ENCODE measurements around the gene MACROH2A2. TPM values are rescaled to one million over a fixed set of nuclear protein-coding genes. Genes with fewer than 3 reads are reported as not detected.

MACROH2A2 gene
- total RNA-seq, 1 donor from 2014 or later, result 25.5 TPM

DNA sequence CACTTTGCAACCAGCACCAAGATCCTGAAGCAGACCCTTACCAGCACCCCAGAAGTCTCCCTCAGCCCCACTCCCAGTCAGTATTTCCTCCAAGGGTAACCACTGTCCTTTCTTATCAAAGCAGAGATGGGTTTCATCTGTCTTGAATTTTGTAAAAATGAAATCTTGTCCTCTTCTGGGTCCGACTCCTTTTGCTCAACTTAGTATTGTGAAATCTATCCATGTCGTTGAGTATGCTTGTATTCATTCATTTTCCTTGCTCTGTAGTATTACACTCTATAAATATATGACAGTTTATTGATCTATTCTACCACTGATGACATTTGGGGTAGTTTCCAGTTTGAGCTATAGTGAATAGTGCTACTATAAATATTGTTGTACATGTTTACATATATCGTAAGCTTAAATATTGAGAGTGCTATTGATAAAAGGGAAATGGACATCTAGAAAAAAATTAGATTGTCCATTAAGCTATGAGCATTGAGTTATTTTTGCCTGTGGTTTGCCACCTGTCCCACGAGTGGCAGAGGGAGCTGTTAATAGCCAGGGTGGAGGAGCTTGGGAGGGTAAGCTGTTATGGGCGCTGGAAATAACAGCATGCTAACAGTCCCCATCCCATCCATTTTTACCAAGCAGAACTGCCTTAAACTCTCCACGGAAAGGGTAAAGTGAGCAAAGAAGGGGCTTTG, 43.5 kb downstream of the MACROH2A2 start:
- DNase-seq (ENCODE audit: low read depth) (no peak), FAIRE-seq (no peak)
- no peaks in the 10 kb centered on the region for H3K9me3 Mint-ChIP-seq (ENCODE audit: unreplicated experiment)
- no peak overlapping the region for H3K4me2 ChIP-seq (ENCODE audit: low read length)
- peaks cover 16% of the 10 kb centered on the region for H3K36me3 ChIP-seq (ENCODE audit: insufficient read depth, low read length)
- H3K4me1 Mint-ChIP-seq (ENCODE audit: low read depth, unreplicated experiment), result no peaks in the 10 kb centered on the region
- H3K4me3 ChIP-seq (ENCODE audit: insufficient read depth, low read depth, low read length), result no peak overlapping the region
- no peaks in the 10 kb centered on the region for H3K79me2 ChIP-seq (ENCODE audit: insufficient read depth, low read length)
- H3K27ac ChIP-seq (ENCODE audit: low read depth, low read length), result no peak overlapping the region
- H3K4me3 Mint-ChIP-seq (ENCODE audit: unreplicated experiment), result no peak overlapping the region
- H3K27ac Mint-ChIP-seq (ENCODE audit: unreplicated experiment), result no peak overlapping the region
- no peaks in the 10 kb centered on the region for H3K4me1 ChIP-seq (ENCODE audit: insufficient read depth, low read length)
- H2AFZ ChIP-seq (ENCODE audit: low read depth, low read length), result no peak overlapping the region
- H4K20me1 ChIP-seq (ENCODE audit: insufficient read depth, low read length), result no peaks in the 10 kb centered on the region
- H3K27me3 Mint-ChIP-seq (ENCODE audit: low read depth, unreplicated experiment), result no peaks in the 10 kb centered on the region
- peaks cover 41% of the 10 kb centered on the region for H3K36me3 Mint-ChIP-seq (ENCODE audit: low read depth, unreplicated experiment)
- H3K27me3 ChIP-seq (ENCODE audit: insufficient read depth, low read length), result no peaks in the 10 kb centered on the region
- H3K9ac ChIP-seq (ENCODE audit: low read length), result no peak overlapping the region
- TF ChIP-seq, protein P1, sequence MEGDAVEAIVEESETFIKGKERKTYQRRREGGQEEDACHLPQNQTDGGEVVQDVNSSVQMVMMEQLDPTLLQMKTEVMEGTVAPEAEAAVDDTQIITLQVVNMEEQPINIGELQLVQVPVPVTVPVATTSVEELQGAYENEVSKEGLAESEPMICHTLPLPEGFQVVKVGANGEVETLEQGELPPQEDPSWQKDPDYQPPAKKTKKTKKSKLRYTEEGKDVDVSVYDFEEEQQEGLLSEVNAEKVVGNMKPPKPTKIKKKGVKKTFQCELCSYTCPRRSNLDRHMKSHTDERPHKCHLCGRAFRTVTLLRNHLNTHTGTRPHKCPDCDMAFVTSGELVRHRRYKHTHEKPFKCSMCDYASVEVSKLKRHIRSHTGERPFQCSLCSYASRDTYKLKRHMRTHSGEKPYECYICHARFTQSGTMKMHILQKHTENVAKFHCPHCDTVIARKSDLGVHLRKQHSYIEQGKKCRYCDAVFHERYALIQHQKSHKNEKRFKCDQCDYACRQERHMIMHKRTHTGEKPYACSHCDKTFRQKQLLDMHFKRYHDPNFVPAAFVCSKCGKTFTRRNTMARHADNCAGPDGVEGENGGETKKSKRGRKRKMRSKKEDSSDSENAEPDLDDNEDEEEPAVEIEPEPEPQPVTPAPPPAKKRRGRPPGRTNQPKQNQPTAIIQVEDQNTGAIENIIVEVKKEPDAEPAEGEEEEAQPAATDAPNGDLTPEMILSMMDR (IDR thresholded peaks at IDR 0.05; ENCODE audit: insufficient read depth, low read depth, low read length), result no peak
- TF ChIP-seq EZH2 (IDR thresholded peaks at IDR 0.05; ENCODE audit: insufficient read depth, low read length), result no peak
- H3K9me3 ChIP-seq (ENCODE audit: insufficient read depth, low read depth, low read length), result no peaks in the 10 kb centered on the region

GRCh38 chr10:70096705-70097420, 44.2 kb downstream of the MACROH2A2 start:
- TF ChIP-seq, protein P1 (IDR thresholded peaks at IDR 0.05; ENCODE audit: insufficient read depth, low read depth, low read length), result no peak
- TF ChIP-seq EZH2 (IDR thresholded peaks at IDR 0.05; ENCODE audit: insufficient read depth, low read length), result no peak
- Histone ChIP-seq H3K27me3 (ENCODE audit: insufficient read depth, low read length) (no peaks in the 10 kb centered on the region), H3K9me3 (ENCODE audit: insufficient read depth, low read depth, low read length) (no peaks in the 10 kb centered on the region), H4K20me1 (ENCODE audit: insufficient read depth, low read length) (no peaks in the 10 kb centered on the region), H3K36me3 (ENCODE audit: insufficient read depth, low read length) (peaks cover 16% of the 10 kb centered on the region), H3K79me2 (ENCODE audit: insufficient read depth, low read length) (no peaks in the 10 kb centered on the region), H3K9ac (ENCODE audit: low read length) (no peak overlapping the region), H3K27ac (ENCODE audit: low read depth, low read length) (no peak overlapping the region), H3K4me3 (ENCODE audit: insufficient read depth, low read depth, low read length) (no peak overlapping the region), H2AFZ (ENCODE audit: low read depth, low read length) (no peak overlapping the region), H3K4me2 (ENCODE audit: low read length) (no peak overlapping the region), H3K4me1 (ENCODE audit: insufficient read depth, low read length) (no peaks in the 10 kb centered on the region)
- no peak overlapping the region for H3K27ac Mint-ChIP-seq (ENCODE audit: unreplicated experiment)
- no peaks in the 10 kb centered on the region for H3K9me3 Mint-ChIP-seq (ENCODE audit: unreplicated experiment)
- no peak overlapping the region for H3K4me3 Mint-ChIP-seq (ENCODE audit: unreplicated experiment)
- FAIRE-seq (no peak), DNase-seq (ENCODE audit: low read depth) (no peak)
- no peaks in the 10 kb centered on the region for H3K27me3 Mint-ChIP-seq (ENCODE audit: low read depth, unreplicated experiment)
- H3K36me3 Mint-ChIP-seq (ENCODE audit: low read depth, unreplicated experiment), result peaks cover 46% of the 10 kb centered on the region
- no peaks in the 10 kb centered on the region for H3K4me1 Mint-ChIP-seq (ENCODE audit: low read depth, unreplicated experiment)

GRCh38 chr10:70097459-70097858, 44.8 kb downstream of the MACROH2A2 start:
- Mint-ChIP-seq H3K9me3 (ENCODE audit: unreplicated experiment) (no peaks in the 10 kb centered on the region), H3K36me3 (ENCODE audit: low read depth, unreplicated experiment) (peaks cover 45% of the 10 kb centered on the region), H3K27ac (ENCODE audit: unreplicated experiment) (no peak overlapping the region), H3K4me3 (ENCODE audit: unreplicated experiment) (no peak overlapping the region), H3K27me3 (ENCODE audit: low read depth, unreplicated experiment) (no peaks in the 10 kb centered on the region), H3K4me1 (ENCODE audit: low read depth, unreplicated experiment) (no peaks in the 10 kb centered on the region)
- no peaks in the 10 kb centered on the region for H3K27me3 ChIP-seq (ENCODE audit: insufficient read depth, low read length)
- FAIRE-seq (no peak), DNase-seq (ENCODE audit: low read depth) (no peak)
- no peaks in the 10 kb centered on the region for H3K4me1 ChIP-seq (ENCODE audit: insufficient read depth, low read length)
- no peak overlapping the region for H3K4me2 ChIP-seq (ENCODE audit: low read length)
- TF ChIP-seq, protein P1 (IDR thresholded peaks at IDR 0.05; ENCODE audit: insufficient read depth, low read depth, low read length), result no peak
- no peak for TF ChIP-seq EZH2 (IDR thresholded peaks at IDR 0.05; ENCODE audit: insufficient read depth, low read length)
- no peak overlapping the region for H3K9ac ChIP-seq (ENCODE audit: low read length)
- H3K79me2 ChIP-seq (ENCODE audit: insufficient read depth, low read length), result no peaks in the 10 kb centered on the region
- H4K20me1 ChIP-seq (ENCODE audit: insufficient read depth, low read length), result no peaks in the 10 kb centered on the region
- H3K27ac ChIP-seq (ENCODE audit: low read depth, low read length), result no peak overlapping the region
- H3K4me3 ChIP-seq (ENCODE audit: insufficient read depth, low read depth, low read length), result no peak overlapping the region
- H2AFZ ChIP-seq (ENCODE audit: low read depth, low read length), result no peak overlapping the region
- H3K36me3 ChIP-seq (ENCODE audit: insufficient read depth, low read length), result peaks cover 16% of the 10 kb centered on the region
- H3K9me3 ChIP-seq (ENCODE audit: insufficient read depth, low read depth, low read length), result no peaks in the 10 kb centered on the region

Measured in astrocyte (in vitro differentiated cells and primary cell).